Forelimb muscle (tissue), 1 donor: ENCODE measurements around the gene ATG12. TPM values are rescaled to one million over a fixed set of nuclear protein-coding genes. Genes with fewer than 3 reads are reported as not detected.
"Not testable (repeated sequence)": the region's sequence is repeated elsewhere in the genome, so short reads cannot be mapped to it uniquely, and the experiment has no call there.

Experiments used
- DNase-seq: peaks from one replicate; pipeline ENCODE4 v3.0.0-alpha.2; 2013; ENCODE audit warnings: low read depth
- polyA plus RNA-seq: library from polyadenylated mRNA; unstranded; fragments of 120-200 nt; gene quantifications from one replicate; pipeline ENCODE4 v1.2.1, GENCODE V29; 2013; ENCODE audit not compliant: insufficient read length

ATG12 gene
- polyA plus RNA-seq: 60.1 TPM

GRCh38 chr5:115841382-115842088 is at the start of gene ATG12, which contains the start of gene AP3S1:
Gene ATG12 (minus strand): TSS chr5:115841565. CDS start chr5:115841552, 13 bp downstream.
Gene AP3S1 (plus strand): TSS chr5:115841935. CDS start chr5:115842038, 103 bp downstream.
- peak; percentile 89 for DNase-seq

GRCh38 chr5:115888027-115888426 is 46.7 kb upstream of the ATG12 start:
- DNase-seq: peak; percentile 6

- not testable (repeated sequence) for DNase-seq
These were observed 43.8 kb upstream of the ATG12 start for GRCh38 chr5:115885208-115885607.

GRCh38 chr5:115884704-115885103 is 43.3 kb upstream of the ATG12 start:
- no peak for DNase-seq

GRCh38 chr5:115882434-115882833 is 41.1 kb upstream of the ATG12 start:
- not testable (repeated sequence) for DNase-seq

GRCh38 chr5:115877342-115877741 is 36.0 kb upstream of the ATG12 start:
- DNase-seq: not testable (repeated sequence)

- no peak for DNase-seq
These were observed 34.1 kb upstream of the ATG12 start for GRCh38 chr5:115875447-115875846.

GRCh38 chr5:115873392-115873791 is 32.0 kb upstream of the ATG12 start:
- no peak for DNase-seq

- no peak for DNase-seq
These were observed 31.1 kb upstream of the ATG12 start for GRCh38 chr5:115872447-115872846.

GRCh38 chr5:115869256-115869795 is 28.0 kb upstream of the ATG12 start:
- DNase-seq: no peak

- no peak for DNase-seq
These were observed 18.0 kb upstream of the ATG12 start for GRCh38 chr5:115859378-115859777.

- no peak for DNase-seq
These were observed 17.0 kb upstream of the ATG12 start for GRCh38 chr5:115858396-115858795.

- no peak for DNase-seq
These were observed 16.4 kb upstream of the ATG12 start for GRCh38 chr5:115857626-115858349.

- no peak for DNase-seq
These were observed 15.7 kb upstream of the ATG12 start for GRCh38 chr5:115857057-115857479.

GRCh38 chr5:115855959-115856358 is 14.6 kb upstream of the ATG12 start:
- DNase-seq: no peak

- DNase-seq: no peak
These were observed 12.8 kb upstream of the ATG12 start for GRCh38 chr5:115854139-115854538.

- no peak for DNase-seq
These were observed 9.5 kb upstream of the ATG12 start for GRCh38 chr5:115850744-115851416.

- no peak for DNase-seq
These were observed 8.0 kb upstream of the ATG12 start for GRCh38 chr5:115849258-115849798.

- no peak for DNase-seq
These were observed 5.9 kb upstream of the ATG12 start for GRCh38 chr5:115847290-115847689.

- DNase-seq: no peak
These were observed 3.0 kb upstream of the ATG12 start for GRCh38 chr5:115844321-115844817.

- DNase-seq: no peak
These were observed 2.2 kb upstream of the ATG12 start for GRCh38 chr5:115843444-115844130.
